HG03097 (cell line): ENCODE data around the gene CPNE6.
"Not testable (repeated sequence)": the region's sequence is repeated elsewhere in the genome, so short reads cannot be mapped to it uniquely, and the experiment has no call there.

Source experiments
- ATAC-seq: cut with Tn5 transposase; IDR thresholded peaks from one replicate; pipeline ENCODE4 v1.9.1; 2021; ENCODE audit not compliant: unreplicated experiment, low FRiP score

The CPNE6 gene

DNA sequence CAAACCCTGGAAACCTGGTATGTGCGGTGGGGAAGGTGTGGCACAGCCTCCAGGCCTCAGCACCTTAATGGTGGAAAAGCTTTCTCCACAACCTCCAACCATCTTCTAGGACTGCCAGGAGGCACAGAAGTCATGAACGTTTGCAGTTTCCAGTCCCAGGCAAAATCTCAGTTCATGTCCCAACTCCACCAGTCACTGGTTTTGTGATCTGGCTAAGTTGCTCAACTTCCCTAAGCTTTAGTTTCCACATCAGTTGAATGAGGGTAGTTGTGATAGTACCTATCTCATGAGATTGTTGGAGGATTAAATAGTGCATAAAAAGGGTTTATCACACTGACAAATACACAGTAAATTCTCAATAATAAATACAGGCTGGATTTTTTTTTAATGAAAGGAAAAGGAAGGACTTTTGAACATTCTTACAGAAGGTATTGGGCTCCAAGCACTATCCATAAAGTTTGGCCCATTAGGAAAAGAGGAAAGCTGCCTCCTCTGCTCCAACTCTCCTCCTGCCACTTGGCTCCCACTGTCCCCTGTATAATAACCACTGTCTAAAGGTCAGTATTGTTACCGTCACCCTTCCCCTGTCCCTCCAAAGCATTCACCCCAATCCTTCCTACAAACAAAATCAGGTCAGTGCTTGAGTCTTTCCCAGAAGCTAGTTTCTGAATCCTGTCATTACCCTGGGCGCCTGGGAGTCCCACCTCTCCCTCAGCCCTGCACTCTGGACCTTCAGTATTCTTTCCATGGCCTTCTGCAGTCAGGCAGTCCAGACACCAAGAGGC, 29.0 kb downstream of the CPNE6 start:
- no peak for ATAC-seq

DNA sequence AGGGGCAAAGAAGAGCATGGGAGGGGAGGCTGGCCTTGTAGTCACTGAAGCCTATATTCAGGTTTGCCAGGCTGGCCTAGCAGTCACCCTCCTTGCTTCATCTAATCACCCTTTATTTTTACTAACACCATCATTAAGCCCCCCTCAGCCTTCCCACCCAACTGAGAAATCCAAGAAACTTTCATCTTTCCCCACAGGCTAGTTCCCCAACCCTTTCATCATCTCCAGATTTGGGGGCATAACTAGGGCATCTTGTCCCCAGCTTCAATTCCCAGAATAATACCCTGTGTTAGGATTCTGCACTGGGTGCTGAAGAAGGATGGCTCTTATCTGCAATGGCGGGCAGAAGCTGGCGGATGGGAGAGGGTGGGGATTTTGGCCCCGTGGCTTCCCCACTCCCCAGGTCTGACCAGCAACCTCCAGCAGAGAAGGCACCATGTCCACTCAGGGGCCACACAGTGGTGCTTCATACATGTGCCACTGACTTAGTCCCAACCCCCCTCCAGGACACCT, 29.7 kb downstream of the CPNE6 start:
- ATAC-seq: no peak

DNA sequence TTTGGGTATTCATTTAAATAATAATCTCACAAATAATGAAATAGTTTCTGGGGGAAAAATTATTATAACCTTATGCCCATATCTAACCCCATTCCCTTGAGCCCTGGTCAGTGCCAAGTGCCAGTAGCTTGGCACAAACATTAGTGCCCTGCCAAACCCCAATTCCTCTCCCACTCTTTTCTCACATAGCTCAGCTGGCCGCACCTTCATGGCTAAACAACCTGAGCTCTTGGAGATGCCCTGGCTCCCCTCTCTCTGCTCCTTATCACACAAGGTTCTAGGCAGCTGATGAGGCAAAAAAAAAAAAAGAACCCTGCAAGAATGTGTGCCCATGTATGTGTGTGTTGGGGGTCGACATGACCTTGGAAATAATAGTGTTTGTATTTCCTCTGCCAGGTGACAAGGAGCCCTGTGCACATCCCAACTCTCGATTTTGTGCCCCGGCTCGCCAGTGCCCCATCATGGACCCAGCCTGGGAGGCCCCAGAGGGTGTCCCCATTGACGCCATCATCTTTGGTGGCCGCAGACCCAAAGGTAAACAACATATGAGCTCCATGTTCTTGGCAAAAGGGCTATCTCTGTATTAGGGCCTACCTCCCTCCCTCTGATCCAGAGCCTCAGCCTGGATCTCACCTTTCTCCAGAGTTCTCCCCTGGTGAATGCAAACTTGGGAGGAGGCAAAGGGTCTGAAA, 31.1 kb downstream of the CPNE6 start:
- no peak for ATAC-seq

DNA sequence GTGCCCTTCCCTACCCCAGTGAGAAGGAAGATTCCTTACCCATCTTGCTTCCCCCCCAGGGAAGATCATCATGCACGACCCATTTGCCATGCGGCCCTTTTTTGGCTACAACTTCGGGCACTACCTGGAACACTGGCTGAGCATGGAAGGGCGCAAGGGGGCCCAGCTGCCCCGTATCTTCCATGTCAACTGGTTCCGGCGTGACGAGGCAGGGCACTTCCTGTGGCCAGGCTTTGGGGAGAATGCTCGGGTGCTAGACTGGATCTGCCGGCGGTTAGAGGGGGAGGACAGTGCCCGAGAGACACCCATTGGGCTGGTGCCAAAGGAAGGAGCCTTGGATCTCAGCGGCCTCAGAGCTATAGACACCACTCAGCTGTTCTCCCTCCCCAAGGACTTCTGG, 32.1 kb downstream of the CPNE6 start:
- ATAC-seq: no peak

DNA sequence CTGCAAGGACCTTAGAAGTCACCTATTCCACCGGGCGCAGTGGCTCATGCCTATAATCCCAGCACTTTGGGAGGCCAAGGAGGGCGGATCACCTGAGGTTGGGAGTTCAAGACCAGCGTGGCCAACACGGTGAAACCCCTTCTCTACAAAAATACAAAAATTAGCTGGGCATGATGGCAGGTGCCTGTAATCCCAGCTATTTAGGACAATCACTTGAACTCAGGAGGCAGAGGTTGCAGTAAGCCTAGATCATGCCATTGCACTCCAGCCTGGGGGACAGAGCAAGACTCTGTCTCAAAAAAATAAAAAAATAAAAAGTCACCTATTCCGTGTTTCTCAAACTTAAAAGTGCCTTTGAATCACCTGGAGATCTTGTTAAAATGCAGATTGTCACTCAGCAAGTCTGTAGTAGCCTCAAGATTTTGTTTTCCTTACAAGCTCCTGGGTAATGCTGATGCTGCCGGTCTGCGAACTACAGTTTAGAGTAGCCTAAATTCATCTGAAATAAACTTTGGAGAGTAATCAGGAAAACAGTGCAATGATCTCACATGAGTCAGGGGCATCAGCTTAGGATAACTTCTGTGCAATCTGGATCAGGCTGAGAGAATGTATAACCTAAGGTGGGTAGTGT, 34.4 kb downstream of the CPNE6 start:
- not testable (repeated sequence) for ATAC-seq

DNA sequence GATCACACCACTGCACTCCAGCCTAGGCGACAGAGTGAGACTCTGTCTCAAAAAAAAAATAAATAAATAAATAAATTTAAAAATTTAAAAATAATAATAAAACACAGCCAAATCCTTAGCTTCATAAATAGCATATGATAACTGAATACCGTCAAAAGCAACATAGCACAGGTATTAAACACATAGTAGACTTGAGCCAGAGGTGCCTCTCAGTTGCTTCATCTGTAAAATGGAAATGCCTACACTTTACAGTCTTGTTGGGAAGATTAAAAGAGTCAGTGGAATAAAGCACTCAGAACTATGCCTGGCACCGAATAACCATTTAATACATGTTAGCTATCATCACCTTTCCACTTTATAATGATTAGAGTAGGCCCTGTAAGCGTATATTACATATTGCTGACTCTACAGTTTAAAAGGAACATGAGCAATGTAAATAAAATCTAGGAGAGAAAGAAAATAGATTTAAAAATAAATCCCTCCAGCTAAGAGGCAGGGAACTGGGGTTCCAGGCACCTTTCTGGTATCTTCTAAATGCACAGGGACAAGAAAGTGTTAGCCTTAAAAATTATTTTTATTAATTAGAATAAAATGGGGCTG, 35.4 kb downstream of the CPNE6 start:
- ATAC-seq: no peak

DNA sequence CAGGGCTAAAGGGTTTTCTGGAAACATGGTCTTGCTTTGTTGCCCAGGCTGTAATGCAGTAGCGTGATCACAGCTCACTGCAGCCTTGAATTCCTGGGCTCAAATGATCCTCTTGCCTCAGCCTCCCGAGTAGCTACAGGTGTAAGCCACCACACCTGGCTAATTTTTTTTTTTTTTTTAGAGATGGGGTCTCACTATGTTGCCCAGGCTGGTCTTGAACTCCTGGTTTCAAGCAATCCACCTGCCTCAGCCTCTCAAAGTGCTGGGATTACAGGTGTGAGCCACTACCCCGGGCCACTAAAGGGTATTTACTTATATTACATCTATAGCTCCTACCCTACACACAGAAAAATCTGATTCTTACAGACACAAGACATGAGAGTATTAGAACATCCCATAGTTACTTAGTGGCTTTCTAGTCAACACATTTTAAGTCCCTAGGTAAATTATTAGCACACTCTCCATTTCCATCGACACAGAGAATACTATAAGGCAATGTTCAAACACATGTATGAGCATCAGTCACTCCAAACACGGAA, 37.0 kb downstream of the CPNE6 start:
- peak; percentile 31 for ATAC-seq

DNA sequence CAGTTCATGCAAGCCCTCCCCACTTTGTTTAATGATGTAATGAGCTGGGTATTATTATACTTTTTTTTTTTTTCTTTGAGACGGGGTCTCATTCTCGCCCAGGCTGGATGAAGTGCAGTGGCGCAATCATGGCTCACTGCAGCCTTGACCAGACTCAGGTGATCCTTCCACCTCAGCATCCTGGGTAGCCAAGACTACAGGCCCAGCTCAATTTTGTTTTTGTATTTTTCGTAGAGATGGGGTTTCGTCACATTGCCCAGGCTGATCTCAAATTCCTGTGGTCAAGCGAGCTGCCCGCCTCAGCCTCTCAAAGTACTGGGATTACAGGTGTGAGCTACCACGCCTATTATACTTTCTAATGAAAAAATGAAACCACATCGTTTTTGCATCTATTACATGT, 38.7 kb downstream of the CPNE6 start:
- no peak for ATAC-seq

DNA sequence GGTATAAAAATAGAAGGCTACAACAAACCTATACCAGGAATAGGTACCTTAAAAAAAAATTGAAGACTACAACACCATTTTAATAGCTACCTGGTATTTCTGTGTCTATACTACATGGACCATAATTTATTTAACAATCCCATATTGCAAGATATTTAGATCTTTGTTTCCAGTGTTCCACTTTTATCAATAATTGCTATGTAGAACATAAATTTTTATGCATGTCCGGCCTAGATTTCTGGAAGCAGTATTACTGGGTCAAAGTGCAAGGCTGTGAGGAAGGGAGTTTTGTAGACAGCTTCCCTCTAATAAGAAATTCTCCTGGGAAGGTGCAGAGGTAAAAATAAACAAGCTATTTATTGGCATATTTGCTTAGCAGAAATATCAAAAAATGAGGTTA, 39.2 kb downstream of the CPNE6 start:
- no peak for ATAC-seq

DNA sequence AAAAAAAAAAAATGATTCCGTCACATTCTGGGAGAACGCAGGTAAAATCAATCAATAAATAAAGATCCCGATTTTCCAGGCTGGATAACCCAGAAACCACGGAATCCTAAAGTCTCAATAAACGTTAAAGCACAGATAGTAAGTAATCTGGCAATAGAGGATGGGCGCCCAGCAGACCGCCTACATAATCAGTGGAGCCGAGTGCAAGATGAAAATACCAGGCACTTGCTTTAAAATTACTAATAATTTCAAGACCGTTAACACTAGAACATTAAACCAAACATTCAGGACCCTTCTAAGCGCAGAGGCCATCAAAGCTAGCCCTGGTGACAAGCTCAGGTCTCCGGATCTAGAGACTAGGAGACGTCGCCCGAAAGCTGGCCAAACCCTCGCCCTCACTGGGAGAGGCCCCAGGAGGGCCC, 42.0 kb downstream of the CPNE6 start:
- ATAC-seq: no peak

DNA sequence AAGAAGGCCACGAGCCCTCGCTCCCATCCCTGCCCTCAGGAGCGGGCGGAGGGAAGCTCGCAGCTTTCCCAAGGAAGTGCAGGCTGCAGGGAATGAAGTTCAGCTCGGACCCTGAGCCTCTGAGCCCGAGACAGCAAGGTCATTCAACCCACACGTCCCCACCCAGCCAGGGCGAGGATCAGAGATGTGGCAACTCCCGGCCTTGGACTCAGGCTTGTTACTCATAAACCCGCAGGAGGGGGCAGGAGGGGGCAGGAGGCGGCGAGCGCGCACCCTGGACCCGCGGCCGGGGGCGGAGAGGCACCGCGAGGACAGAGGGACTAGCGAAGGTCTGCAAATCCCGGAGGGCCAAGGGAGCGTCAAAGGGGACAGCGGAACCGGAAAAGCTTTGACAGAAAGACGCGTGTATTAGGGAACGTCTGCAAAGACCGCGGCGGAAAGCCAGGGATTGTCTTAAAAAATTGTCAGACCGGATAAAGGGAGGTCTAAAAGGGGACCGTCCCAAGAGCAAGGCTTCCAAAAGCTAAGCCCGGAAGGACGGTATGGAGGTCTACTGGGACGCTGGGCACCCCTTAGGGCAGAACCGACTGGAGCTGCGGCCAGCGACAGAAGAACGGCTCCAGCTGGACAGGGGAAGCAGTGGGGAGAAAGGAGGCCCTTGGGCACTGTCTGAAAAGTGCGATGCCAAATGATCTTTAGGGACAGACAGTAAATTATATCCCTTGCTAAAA, 42.6 kb downstream of the CPNE6 start:
- ATAC-seq: peak; percentile 34

DNA sequence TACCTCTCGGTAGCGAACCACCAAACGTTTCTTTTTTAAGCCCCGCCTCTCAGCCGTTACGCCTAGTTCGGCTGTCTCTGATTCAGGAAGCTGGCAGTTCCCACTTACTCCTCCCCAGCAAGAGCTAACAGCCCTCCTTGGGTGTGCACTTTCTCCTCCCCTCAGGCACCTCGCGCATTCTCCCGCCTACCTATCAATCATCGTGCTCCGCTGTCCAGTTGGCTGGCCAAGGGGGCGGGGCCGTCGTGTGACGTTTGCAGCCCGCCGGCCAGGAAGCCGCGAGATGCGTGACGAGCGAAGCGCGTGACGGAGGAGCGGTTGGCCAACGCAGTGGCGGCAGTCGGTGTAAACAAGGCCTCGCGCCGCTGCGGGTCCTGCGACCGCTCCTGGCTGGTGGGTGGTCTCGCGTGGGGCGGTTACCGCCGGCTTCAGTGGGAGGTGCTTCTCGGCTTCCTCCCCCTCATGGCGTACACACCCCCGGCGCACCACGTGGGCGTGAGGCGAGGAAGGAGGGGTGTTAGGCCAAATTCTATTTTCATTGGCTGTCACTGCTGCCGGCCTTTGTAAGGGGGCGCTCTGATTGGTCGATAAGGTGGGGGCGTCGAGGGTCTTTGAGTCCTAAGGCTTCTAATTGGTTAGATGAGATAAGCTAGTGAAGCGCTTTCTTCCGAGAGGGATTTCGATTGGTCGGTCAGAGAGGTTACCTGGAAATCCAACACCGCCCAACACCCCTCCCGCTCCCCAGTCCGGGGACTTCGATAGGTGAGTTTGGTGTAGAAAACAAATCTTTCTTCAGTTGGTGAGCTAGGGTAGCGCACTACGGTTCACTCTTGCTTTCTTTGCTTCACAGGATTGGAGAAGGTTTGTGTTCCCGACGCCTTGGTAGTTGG, 43.4 kb downstream of the CPNE6 start, which contains the start of the genes DCAF11 and NRL:
TSS of gene DCAF11 (plus strand) at position 246 of the 890 bp plus-strand sequence. CDS start 818 bp downstream, outside the sequence.
TSS of gene NRL (minus strand) at position 418 of the 890 bp plus-strand sequence. CDS start 32,101 bp downstream, outside the sequence.
- ATAC-seq: peak; percentile 82

DNA sequence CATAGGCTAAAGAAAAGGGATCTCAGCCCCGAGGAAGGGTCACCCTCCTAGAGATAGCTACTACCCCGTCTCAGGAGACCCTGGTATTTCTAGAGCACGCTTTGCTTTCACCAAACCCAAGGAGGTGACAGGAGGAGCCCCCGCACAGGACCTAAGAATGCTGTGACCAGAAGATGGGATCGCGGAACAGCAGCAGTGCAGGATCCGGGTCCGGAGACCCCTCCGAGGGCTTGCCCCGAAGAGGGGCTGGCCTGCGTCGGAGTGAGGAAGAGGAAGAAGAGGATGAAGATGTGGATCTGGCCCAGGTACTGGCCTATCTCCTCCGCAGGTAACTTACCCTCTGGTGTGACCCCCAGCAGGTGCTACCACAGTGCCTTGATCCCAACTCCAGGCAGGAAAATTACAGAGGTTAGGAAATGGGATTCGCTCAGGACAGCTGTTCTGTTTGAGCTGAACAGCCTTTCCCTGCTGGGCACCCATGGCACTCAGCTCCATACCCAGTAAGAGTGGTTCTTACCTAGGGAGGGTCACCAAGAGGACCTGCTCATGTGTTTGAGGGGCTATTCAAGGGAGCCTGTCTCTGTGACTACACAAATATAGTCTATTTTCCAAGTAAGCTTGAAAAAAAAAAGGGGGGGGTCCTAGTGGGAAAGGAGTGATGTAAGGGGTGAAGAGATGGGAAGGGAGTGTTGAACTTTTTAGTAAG, 44.2 kb downstream of the CPNE6 start:
- ATAC-seq: no peak

DNA sequence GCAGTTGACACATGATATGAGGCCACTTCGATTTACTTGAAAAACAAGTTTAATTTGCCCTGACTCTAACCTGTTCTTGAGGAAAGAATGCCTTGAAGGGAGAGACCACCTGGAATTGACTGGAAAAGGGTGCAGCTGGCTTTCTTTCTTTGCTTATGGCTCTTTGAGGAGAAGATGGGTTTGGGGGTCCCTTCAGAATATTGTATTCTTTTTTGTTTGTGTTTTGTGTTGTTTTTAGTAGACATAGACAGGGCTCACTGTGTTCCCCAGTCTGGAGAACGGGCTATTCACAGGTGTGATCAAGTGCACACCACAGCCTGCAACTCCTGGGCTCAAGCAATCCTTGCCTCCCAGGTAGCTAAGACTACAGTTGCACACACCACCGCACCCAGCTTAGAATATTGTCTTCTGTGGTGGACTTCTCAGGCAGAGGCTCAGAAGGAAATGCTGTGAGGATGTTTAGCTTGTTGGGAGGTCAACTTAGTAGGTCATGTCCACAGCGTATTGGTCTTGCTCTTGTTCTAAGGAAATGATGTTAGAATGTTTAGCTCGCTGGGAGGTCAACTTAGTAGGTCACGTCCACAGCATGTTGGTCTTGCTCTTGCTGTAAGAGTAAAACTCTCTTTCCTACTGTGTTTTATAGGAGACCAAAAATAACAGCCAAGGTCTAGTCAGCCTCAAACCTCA, 44.9 kb downstream of the CPNE6 start:
- no peak for ATAC-seq

DNA sequence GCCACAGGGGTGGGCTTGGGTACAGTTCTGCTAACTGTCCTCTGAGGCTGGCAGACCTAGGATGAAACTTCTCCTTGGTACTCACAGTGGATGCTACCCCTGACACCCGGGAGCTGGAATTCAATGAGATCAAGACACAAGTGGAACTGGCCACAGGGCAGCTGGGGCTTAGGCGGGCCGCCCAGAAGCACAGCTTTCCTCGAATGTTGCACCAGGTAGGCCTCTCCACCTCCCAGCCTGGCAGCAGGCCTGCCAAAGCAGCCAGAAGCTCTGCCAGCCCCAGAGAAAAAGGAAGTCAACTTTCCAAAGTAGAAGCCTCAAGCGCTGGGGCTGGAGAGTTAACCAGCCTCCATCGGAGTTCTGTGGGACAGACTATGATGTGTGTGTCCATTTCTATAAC, 45.8 kb downstream of the CPNE6 start:
- no peak for ATAC-seq

DNA sequence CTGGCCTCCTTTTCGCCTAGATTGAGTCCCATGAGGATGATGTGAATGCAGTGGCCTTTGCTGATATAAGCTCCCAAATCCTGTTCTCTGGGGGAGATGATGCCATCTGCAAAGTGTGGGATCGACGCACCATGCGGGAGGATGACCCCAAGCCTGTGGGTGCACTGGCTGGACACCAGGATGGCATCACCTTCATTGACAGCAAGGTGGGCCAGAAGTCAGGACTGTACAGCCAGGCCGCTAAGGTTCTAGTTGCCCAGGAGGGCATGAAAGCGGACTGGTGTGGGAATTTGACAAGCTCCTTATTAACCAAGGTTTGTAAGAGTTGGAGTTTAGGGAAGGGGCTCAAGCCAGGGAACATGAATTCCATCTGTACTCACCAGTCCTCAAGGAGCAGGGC, 48.3 kb downstream of the CPNE6 start:
- no peak for ATAC-seq

DNA sequence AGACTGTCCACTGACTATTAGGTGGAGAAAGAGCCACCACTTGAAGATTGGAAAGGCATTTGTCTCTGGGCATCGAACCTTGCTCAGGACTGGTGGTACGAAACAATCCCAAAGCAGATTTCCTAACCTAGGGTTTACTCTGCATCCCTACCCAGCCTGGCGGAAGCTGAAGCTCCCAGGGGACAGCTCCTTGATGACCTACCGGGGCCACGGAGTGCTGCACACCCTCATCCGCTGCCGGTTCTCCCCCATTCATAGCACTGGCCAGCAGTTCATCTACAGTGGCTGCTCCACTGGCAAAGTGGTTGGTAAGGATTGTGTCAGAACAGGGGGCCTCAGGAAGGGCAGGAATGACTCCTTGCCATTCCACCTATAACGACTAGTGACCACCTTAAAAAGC, 49.8 kb downstream of the CPNE6 start:
- no peak for ATAC-seq

DNA sequence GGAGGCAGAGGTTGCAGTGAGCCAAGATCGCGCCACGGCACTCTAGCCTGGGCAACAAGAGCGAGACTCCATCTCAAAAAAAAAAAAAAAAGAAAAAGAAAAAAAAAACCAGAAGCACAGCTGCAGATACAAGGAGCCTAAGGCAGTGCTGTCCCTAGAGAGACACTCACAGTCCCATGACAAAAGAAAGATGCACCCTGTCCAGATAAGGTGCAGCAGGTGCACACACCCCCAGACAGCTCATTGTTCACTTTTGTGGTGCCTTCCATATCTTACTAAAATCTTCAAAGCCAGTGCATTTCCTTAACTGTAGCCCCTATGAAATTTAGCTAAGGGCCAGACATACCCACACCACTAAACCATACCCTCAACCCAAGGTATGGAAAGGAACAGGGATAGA, 51.1 kb downstream of the CPNE6 start:
- ATAC-seq: no peak
